Dermis microvascular lymphatic vessel endothelial cell (primary cell): Measurements from ENCODE around the gene SCN4A. TPM values are rescaled to one million over a fixed set of nuclear protein-coding genes. Genes with fewer than 3 reads are reported as not detected.

Experiments
- DNase-seq, 2 donors: peaks; one replicate each; pipeline versions ENCODE4 v3.0.0 to v3.0.0-alpha.2; 2010; ENCODE audit warnings: low read depth in 2 of 2
- total RNA-seq: library from RNA; depleted of rRNA; stranded (reverse); fragments of >200 nt; gene quantifications from 2 replicates; pipeline ENCODE4 v1.2.1, GENCODE V29; 2014

The SCN4A gene
- total RNA-seq, 1 donor from 2014 or later, result 0.13 TPM

DNA sequence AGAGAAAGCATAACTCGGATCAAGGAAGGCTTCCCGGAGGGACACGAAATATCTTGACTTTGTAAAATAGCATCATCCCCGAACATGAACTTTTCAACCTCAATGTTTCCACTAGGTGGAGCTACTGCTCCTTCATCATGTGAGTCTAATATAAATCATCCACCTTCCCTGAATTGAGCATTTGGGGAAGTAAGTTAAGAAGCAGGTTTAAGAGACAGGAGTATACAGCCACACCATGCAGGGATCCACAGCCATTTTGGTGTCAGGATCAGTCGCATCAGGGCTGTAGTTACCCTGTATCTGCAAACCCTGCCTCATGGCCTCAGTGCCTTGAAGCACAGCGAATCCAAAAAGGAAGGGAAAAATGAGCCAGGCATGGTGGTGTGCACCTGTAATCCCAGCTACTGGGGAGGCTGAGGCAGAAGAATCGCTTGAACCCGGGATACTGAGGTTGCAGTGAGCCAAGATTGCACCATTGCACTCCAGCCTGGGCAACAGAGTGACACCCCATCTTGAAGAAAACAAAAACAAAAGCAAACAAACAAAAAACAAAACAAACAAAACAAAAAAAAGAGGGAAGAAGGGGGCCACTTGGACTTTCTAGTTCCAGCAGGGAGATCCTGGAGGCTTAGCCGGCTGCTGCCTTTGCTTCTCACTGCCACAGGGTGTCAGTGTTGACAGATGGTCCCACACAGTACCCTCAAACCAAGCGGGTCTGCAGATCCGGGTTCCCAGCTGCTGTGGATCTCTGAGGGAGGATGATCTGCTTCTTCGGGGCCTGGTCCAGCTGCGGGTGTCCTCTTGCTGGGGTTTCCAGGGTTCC, 83.5 kb downstream of the SCN4A start:
- DNase-seq, result peak; percentile 3 to 37

Other genes with a start within 250 kb of the SCN4A start
- gene STRADA, start 231.1 kb downstream of the SCN4A start, total RNA-seq, result 19.6 and 34.6 TPM in 2 replicates
- 65.2 and 98.9 TPM in 2 replicates for gene CCDC47, start 199.3 kb downstream of the SCN4A start, total RNA-seq
- gene DDX42, start 198.7 kb downstream of the SCN4A start, total RNA-seq, result 36.1 and 61.3 TPM in 2 replicates
- gene PSMC5, start 145.5 kb downstream of the SCN4A start, total RNA-seq, result 66.0 and 84.6 TPM in 2 replicates
- gene FTSJ3, start 145.3 kb downstream of the SCN4A start, total RNA-seq, result 53.1 and 72.6 TPM in 2 replicates
- gene SMARCD2, start 130.2 kb downstream of the SCN4A start, total RNA-seq, result 59.7 and 62.8 TPM in 2 replicates
- not detected in 2 replicates for gene CSH2, start 99.2 kb downstream of the SCN4A start, total RNA-seq
- gene GH2, start 91.0 kb downstream of the SCN4A start, total RNA-seq, result not detected in 2 replicates
- not detected in 2 replicates for gene CSH1, start 76.3 kb downstream of the SCN4A start, total RNA-seq
- gene CSHL1, start 61.7 kb downstream of the SCN4A start, total RNA-seq, result not detected in 2 replicates
- gene GH1, start 54.1 kb downstream of the SCN4A start, total RNA-seq, result not detected in 2 replicates
- 0.51 and 3.0 TPM in 2 replicates for gene CD79B, start 40.6 kb downstream of the SCN4A start, total RNA-seq
- gene PRR29, start 25.4 kb upstream of the SCN4A start, total RNA-seq, result 0.51 and 0.76 TPM in 2 replicates
- 220 and 251 TPM in 2 replicates for gene ICAM2, start 47.7 kb upstream of the SCN4A start, total RNA-seq
- gene ERN1, start 157.2 kb upstream of the SCN4A start, total RNA-seq, result 5.6 and 14.3 TPM in 2 replicates